HEK293T (cell line): Measurements from ENCODE around the gene ZFYVE21.

ENCODE experiments used
- CTCF ChIA-PET: fragments of 350-600 bp; formaldehyde crosslinking; extraction: SDS; loops from one replicate; lab custom pipeline; 2021; ENCODE audit warnings: antibody characterized with exemption, inconsistent platforms; lab: Yijun Ruan, JAX
- POLR2A ChIA-PET: fragments of 350-600 bp; formaldehyde crosslinking; extraction: SDS; loops from one replicate; lab custom pipeline; 2020; ENCODE audit warnings: antibody characterized with exemption, inconsistent platforms; lab: Yijun Ruan, JAX
- DNase-seq: peaks from one replicate; pipeline ENCODE4 v3.0.0; 2012; ENCODE audit warnings: mixed read lengths; ENCODE audit errors: extremely low spot score
- ARNT ChIP-seq: fragments of 450-650 bp; IDR thresholded peaks from 2 replicates; pipeline ENCODE4 v1.6.1; 2017; ENCODE audit warnings: mild to moderate bottlenecking
- BHLHE40 ChIP-seq: fragments of 450-650 bp; IDR thresholded peaks from 2 replicates; pipeline ENCODE4 v1.6.1; 2016; ENCODE audit warnings: mild to moderate bottlenecking, moderate library complexity, borderline replicate concordance
- CTBP1 ChIP-seq: fragments of 450-650 bp; IDR thresholded peaks from 2 replicates; pipeline ENCODE4 v1.6.1; 2016; ENCODE audit warnings: borderline replicate concordance
- ELF4 ChIP-seq: fragments of 450-650 bp; IDR thresholded peaks from 2 replicates; pipeline ENCODE4 v1.6.1; 2017; ENCODE audit warnings: antibody characterized with exemption
- FOXA1 ChIP-seq: fragments of 450-650 bp; IDR thresholded peaks from 2 replicates; pipeline ENCODE4 v1.6.1; 2016; ENCODE audit warnings: mild to moderate bottlenecking
- FOXK2 ChIP-seq: fragments of 450-650 bp; IDR thresholded peaks from 2 replicates; pipeline ENCODE4 v1.6.1; 2016; ENCODE audit warnings: mild to moderate bottlenecking
- FOXM1 ChIP-seq: fragments of 450-650 bp; IDR thresholded peaks from 2 replicates; pipeline ENCODE4 v1.6.1; 2017; ENCODE audit warnings: mild to moderate bottlenecking, borderline replicate concordance
- HDGF ChIP-seq: fragments of 450-650 bp; IDR thresholded peaks from 2 replicates; pipeline ENCODE4 v1.6.1; 2017; ENCODE audit warnings: antibody characterized with exemption, borderline replicate concordance
- L3MBTL2 ChIP-seq: fragments of 450-650 bp; conservative IDR thresholded peaks from 2 replicates; pipeline ENCODE4 v1.6.1; 2016; ENCODE audit warnings: mild to moderate bottlenecking
- LEF1 ChIP-seq: fragments of 450-650 bp; IDR thresholded peaks from 2 replicates; pipeline ENCODE4 v1.6.1; 2017; ENCODE audit warnings: mild to moderate bottlenecking, borderline replicate concordance
- NFRKB ChIP-seq: fragments of 450-650 bp; IDR thresholded peaks from 2 replicates; pipeline ENCODE4 v1.6.1; 2016; ENCODE audit warnings: mild to moderate bottlenecking, moderate library complexity
- PKNOX1 ChIP-seq: fragments of 450-650 bp; IDR thresholded peaks from 2 replicates; pipeline ENCODE4 v1.6.1; 2016
- SP1 ChIP-seq: fragments of 450-650 bp; IDR thresholded peaks from 2 replicates; pipeline ENCODE4 v1.6.1; 2017
- SUZ12 ChIP-seq: fragments of 450-650 bp; IDR thresholded peaks from 2 replicates; pipeline ENCODE4 v1.6.1; 2016; ENCODE audit warnings: mild to moderate bottlenecking
- TARDBP ChIP-seq: fragments of 450-650 bp; IDR thresholded peaks from 2 replicates; pipeline ENCODE4 v1.6.1; 2016
- ZNF384 ChIP-seq: fragments of 450-650 bp; IDR thresholded peaks from 2 replicates; pipeline ENCODE4 v1.6.1; 2016

ZFYVE21 gene

GRCh38 chr14:103734081-103734888 lies 18.7 kb downstream of the ZFYVE21 start:
- DNase-seq = no peak
- ChIA-PET POLR2A (no interaction called here), CTCF (no interaction called here)
- TF ChIP-seq BHLHE40 (no peak), CTBP1 (no peak), NFRKB (no peak), TARDBP (no peak), L3MBTL2 (no peak), FOXA1 (no peak), FOXM1 (no peak), FOXK2 (no peak), SUZ12 (no peak), ELF4 (no peak), HDGF (no peak), ARNT (no peak), ZNF384 (no peak), LEF1 (no peak), PKNOX1 (no peak), SP1 (no peak)

DNA sequence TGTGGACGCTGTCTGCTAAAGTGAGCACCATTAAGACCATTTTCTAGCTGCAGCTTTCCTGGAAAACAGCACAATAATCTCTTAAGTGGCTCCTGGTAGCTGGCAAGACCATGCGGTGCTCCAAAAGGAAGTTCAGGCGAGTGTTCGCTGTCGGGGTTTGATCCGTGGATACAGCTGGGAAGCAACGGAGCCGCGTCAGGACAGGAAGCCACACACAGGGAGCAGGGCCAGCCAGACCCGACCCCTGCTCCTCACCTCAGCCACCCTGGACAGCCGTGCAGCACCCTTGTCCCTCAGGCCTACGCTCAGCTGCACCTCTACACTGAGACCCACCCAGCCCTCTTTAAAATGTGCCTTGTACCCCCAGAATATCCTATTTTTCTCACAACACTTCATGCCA lies 19.4 kb downstream of the ZFYVE21 start:
- ChIA-PET CTCF (interaction anchor here (0.6 kb wide), 1 partner anchor 82 kb away, joined by 3 read pairs; no protein-coding TSS in a partner anchor), POLR2A (interaction anchor here (1.1 kb wide), 1 partner anchor 19 kb away, joined by 6 read pairs; the partner anchor contains the start of genes XRCC3 and ZFYVE21)
- TF ChIP-seq PKNOX1 = no peak
- TF ChIP-seq BHLHE40 = no peak
- no peak for TF ChIP-seq ZNF384
- no peak for TF ChIP-seq HDGF
- TF ChIP-seq CTBP1 = no peak
- TF ChIP-seq ELF4 = no peak
- no peak for TF ChIP-seq FOXM1
- no peak for TF ChIP-seq LEF1
- TF ChIP-seq FOXA1 = no peak
- no peak for TF ChIP-seq FOXK2
- no peak for TF ChIP-seq L3MBTL2
- TF ChIP-seq SUZ12 = no peak
- no peak for TF ChIP-seq NFRKB
- DNase-seq = no peak

- TF ChIP-seq L3MBTL2 (no peak), BHLHE40 (no peak), LEF1 (no peak), ZNF384 (no peak), CTBP1 (no peak), FOXM1 (no peak), ARNT (no peak), TARDBP (no peak), ELF4 (no peak), FOXA1 (no peak), NFRKB (no peak), SP1 (no peak)
- ChIA-PET CTCF (interaction anchor here (0.6 kb wide), 1 partner anchor 82 kb away, joined by 3 read pairs; no protein-coding TSS in a partner anchor), POLR2A (interaction anchor here (1.1 kb wide), 1 partner anchor 20 kb away, joined by 6 read pairs; the partner anchor contains the start of genes XRCC3 and ZFYVE21)
- DNase-seq = no peak
Observed at GRCh38 chr14:103735439-103735814, 19.8 kb downstream of the ZFYVE21 start.

- DNase-seq = no peak
- ChIA-PET POLR2A (interaction anchor here (1.1 kb wide), 2 partner anchors 20 kb away, joined by 3 to 6 read pairs; partner anchors contain the start of genes XRCC3 and ZFYVE21), CTCF (no interaction called here)
- TF ChIP-seq FOXM1 (no peak), TARDBP (no peak), LEF1 (no peak), FOXK2 (no peak), ELF4 (no peak), FOXA1 (no peak), ZNF384 (no peak), SUZ12 (no peak), CTBP1 (no peak), L3MBTL2 (no peak), HDGF (no peak), ARNT (no peak), PKNOX1 (no peak), BHLHE40 (no peak)
Observed at GRCh38 chr14:103735815-103736545, 20.4 kb downstream of the ZFYVE21 start.
